HG03039 (cell line): Measurements from ENCODE around the gene SORBS1.

ENCODE experiments used
- ATAC-seq: cut with Tn5 transposase; IDR thresholded peaks from one replicate; pipeline ENCODE4 v1.9.1; 2021; ENCODE audit warnings: mild to moderate bottlenecking, moderate library complexity; ENCODE audit not compliant: unreplicated experiment

Gene SORBS1

GRCh38 chr10:95517536-95518454 is 43.4 kb downstream of the SORBS1 start:
- no peak for ATAC-seq

- ATAC-seq: no peak
Measured at GRCh38 chr10:95516774-95517373, 44.3 kb downstream of the SORBS1 start.

GRCh38 chr10:95513941-95514392 is 47.2 kb downstream of the SORBS1 start:
- ATAC-seq: no peak

GRCh38 chr10:95513008-95513589 is 48.1 kb downstream of the SORBS1 start:
- ATAC-seq: no peak

GRCh38 chr10:95511314-95511713 is 49.9 kb downstream of the SORBS1 start:
- ATAC-seq: no peak

- no peak for ATAC-seq
Measured at GRCh38 chr10:95509251-95509650, 51.9 kb downstream of the SORBS1 start.

GRCh38 chr10:95508730-95509129 is 52.4 kb downstream of the SORBS1 start:
- no peak for ATAC-seq

- no peak for ATAC-seq
Measured at GRCh38 chr10:95506056-95506737, 55.0 kb downstream of the SORBS1 start.

GRCh38 chr10:95505641-95506040 is 55.5 kb downstream of the SORBS1 start:
- no peak for ATAC-seq

- ATAC-seq: no peak
Measured at GRCh38 chr10:95505084-95505610, 56.0 kb downstream of the SORBS1 start.

GRCh38 chr10:95504246-95504691 is 56.9 kb downstream of the SORBS1 start:
- no peak for ATAC-seq

- no peak for ATAC-seq
Measured at GRCh38 chr10:95503526-95503925, 57.6 kb downstream of the SORBS1 start.

- no peak for ATAC-seq
Measured at GRCh38 chr10:95503001-95503400, 58.2 kb downstream of the SORBS1 start.

- ATAC-seq: no peak
Measured at GRCh38 chr10:95502377-95502776, 58.8 kb downstream of the SORBS1 start.

- ATAC-seq: no peak
Measured at GRCh38 chr10:95501203-95502094, 59.7 kb downstream of the SORBS1 start.

GRCh38 chr10:95500649-95501048 is 60.5 kb downstream of the SORBS1 start:
- ATAC-seq: no peak

GRCh38 chr10:95500097-95500496 is 61.1 kb downstream of the SORBS1 start:
- no peak for ATAC-seq

GRCh38 chr10:95499482-95499989 is 61.6 kb downstream of the SORBS1 start:
- no peak for ATAC-seq

- no peak for ATAC-seq
Measured at GRCh38 chr10:95496951-95497350, 64.2 kb downstream of the SORBS1 start.
